Prostate gland (tissue), 2 donors: ENCODE results near the gene CTNNA3. TPM values are rescaled to one million over a fixed set of nuclear protein-coding genes. Genes with fewer than 3 reads are reported as not detected.
"Not testable (repeated sequence)": the region's sequence is repeated elsewhere in the genome, so short reads cannot be mapped to it uniquely, and the experiment has no call there.

Experiments used
- DNase-seq: peaks from one replicate; pipeline ENCODE4 v3.0.0-alpha.2; 2019; ENCODE audit warnings: low spot score
- H3K27ac ChIP-seq, 2 donors: fragments of 200-600 bp; sonication (generic); 2 replicates each; pipeline ENCODE4 v1.5.1; 2017 to 2019
- H3K27me3 ChIP-seq: fragments of 200-600 bp; sonication (generic); replicated peaks from 2 replicates; pipeline ENCODE4 v1.5.1; 2019; ENCODE audit not compliant: insufficient read depth
- H3K36me3 ChIP-seq, 2 donors: fragments of 200-600 bp; sonication (generic); 1 replicate in 1 of 2; 2 replicates in 1 of 2; pipeline versions ENCODE4 v1.5.1 to v1.8.1; 2017 to 2019
- H3K4me1 ChIP-seq: fragments of 200-600 bp; sonication (generic); replicated peaks from 2 replicates; pipeline ENCODE4 v1.5.1; 2019
- H3K4me3 ChIP-seq, 2 donors: fragments of 200-600 bp; sonication (generic); 2 replicates each; pipeline ENCODE4 v1.5.1; 2017 to 2019
- H3K9me3 ChIP-seq: fragments of 200-600 bp; sonication (generic); 2 replicates; pipeline ENCODE4 v1.5.1; 2017
- POLR2A ChIP-seq: fragments of 450-650 bp; IDR thresholded peaks from one replicate; pipeline ENCODE4 v1.6.1; 2016; ENCODE audit warnings: antibody characterized with exemption, mild to moderate bottlenecking
- POLR2AphosphoS5 ChIP-seq: sonication (generic); formaldehyde crosslinking; IDR thresholded peaks from one replicate; pipeline ENCODE4 v1.6.1; 2017; ENCODE audit warnings: antibody characterized with exemption
- WGBS: methylation state at CpG from one replicate; pipeline ENCODE4 v1.1.5; 2018; 5-methylcytosine and 5-hydroxymethylcytosine counted together
- intact Hi-C: fragments of 100-400 bp; cut with DNase I; formaldehyde crosslinking; loops from one replicate; pipeline ENCODE4 v1.14.2; 2022
- total RNA-seq, 2 donors: library from RNA; depleted of rRNA; stranded (reverse); fragments of >200 nt; gene quantifications; one replicate each; pipeline ENCODE4 v1.1.0, GENCODE V29; 2016
- TF ChIP-seq, protein P1 (sequence below), 4 experiments: fragments of 200-600 bp in 2 of 4; fragments of 450-650 bp in 2 of 4; sonication (generic) in 2 of 4; IDR thresholded peaks; 1 replicate in 3 of 4; 2 replicates in 1 of 4; pipeline ENCODE4 v1.5.1; 2016 to 2019; ENCODE audit warnings: antibody characterized with exemption in 4 of 4, mild to moderate bottlenecking in 2 of 4, moderate library complexity in 2 of 4

CTNNA3 gene
- total RNA-seq, 2 donors from 2014 or later, result 0.27 to 7.2 TPM

DNA sequence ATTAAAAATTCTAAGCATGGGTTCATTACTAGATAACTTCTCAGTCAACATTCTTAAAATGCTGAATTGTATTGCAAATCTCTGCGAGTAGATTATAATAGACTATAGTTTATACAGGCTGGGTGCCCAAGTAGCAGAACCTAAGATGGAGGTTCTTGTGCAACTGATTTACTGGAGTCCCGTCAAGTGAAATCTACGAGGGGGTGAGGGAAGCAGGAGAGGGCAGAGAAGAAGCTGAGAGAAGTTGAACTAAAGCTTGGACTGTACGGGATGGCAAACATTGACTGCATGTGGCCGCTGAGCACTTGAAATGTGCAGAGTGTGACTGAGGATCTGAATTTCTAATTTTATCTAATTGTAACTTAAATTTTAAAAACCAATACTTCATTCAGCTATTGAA is 124.5 kb downstream of the CTNNA3 start:
- no peaks in the 10 kb centered on the region for H3K4me1 ChIP-seq
- no peaks in the 10 kb centered on the region for H3K36me3 ChIP-seq
- H3K4me3 ChIP-seq, result no peak overlapping the region
- TF ChIP-seq POLR2A (no peak), POLR2AphosphoS5 (no peak)
- TF ChIP-seq, protein P1, sequence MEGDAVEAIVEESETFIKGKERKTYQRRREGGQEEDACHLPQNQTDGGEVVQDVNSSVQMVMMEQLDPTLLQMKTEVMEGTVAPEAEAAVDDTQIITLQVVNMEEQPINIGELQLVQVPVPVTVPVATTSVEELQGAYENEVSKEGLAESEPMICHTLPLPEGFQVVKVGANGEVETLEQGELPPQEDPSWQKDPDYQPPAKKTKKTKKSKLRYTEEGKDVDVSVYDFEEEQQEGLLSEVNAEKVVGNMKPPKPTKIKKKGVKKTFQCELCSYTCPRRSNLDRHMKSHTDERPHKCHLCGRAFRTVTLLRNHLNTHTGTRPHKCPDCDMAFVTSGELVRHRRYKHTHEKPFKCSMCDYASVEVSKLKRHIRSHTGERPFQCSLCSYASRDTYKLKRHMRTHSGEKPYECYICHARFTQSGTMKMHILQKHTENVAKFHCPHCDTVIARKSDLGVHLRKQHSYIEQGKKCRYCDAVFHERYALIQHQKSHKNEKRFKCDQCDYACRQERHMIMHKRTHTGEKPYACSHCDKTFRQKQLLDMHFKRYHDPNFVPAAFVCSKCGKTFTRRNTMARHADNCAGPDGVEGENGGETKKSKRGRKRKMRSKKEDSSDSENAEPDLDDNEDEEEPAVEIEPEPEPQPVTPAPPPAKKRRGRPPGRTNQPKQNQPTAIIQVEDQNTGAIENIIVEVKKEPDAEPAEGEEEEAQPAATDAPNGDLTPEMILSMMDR (IDR thresholded peaks at IDR 0.05), result no peak
- no peaks in the 10 kb centered on the region for H3K9me3 ChIP-seq
- intact Hi-C loops, result no loop called here
- DNase-seq, result no peak
- H3K27ac ChIP-seq, result no peak overlapping the region
- 77% methylated on average over 5 of the region's 5 CpGs for WGBS
- H3K27me3 ChIP-seq, result no peaks in the 10 kb centered on the region

DNA sequence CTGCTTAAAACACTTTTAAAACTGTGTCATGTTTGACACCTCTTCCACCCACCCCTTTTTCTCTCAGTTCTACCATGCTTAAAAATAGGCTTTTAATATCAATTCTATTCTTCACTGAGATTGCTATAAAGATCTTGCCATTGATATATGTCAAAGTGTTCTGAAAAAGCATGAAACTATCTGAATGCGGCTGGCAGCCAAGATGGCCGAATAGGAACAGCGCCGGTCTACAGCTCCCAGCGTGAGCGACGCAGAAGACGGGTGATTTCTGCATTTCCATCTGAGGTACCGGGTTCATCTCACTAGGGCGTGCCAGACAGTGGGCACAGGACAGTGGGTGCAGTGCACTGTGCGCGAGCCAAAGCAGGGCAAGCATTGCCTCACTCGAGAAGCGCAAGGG is 137.7 kb downstream of the CTNNA3 start:
- H3K27ac ChIP-seq, H3K9me3 ChIP-seq, H3K36me3 ChIP-seq, DNase-seq, intact Hi-C loops, H3K27me3 ChIP-seq, H3K4me1 ChIP-seq, H3K4me3 ChIP-seq: not testable (repeated sequence)
- WGBS, result 96% methylated on average over 14 of the region's 14 CpGs

DNA sequence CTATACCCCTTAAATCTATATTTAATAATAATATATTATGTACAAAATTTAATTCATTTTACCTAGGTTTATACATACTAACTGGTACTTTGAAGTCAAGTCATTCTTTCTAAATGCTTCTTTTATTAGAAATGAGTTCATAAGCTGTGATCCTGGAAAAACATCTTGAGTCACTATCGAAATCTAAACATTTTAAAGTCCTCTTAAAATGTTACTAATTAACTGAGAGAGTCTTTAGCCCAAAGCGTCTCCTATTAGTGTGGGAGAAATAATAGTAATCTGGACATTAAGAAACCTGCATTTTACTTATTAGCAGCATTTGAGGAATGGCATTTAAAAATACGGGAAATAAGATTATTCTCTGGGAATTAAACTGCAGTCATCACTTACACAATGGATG is 142.7 kb downstream of the CTNNA3 start:
- DNase-seq, result no peak
- H3K27ac ChIP-seq, result no peak overlapping the region
- H3K36me3 ChIP-seq, result no peaks in the 10 kb centered on the region
- H3K4me3 ChIP-seq, result no peak overlapping the region
- no peaks in the 10 kb centered on the region for H3K9me3 ChIP-seq
- WGBS, result 45% methylated on average over 3 of the region's 3 CpGs
- H3K27me3 ChIP-seq, result no peaks in the 10 kb centered on the region
- TF ChIP-seq, protein P1 (IDR thresholded peaks at IDR 0.05), result no peak
- no peak for TF ChIP-seq POLR2A
- TF ChIP-seq POLR2AphosphoS5, result no peak
- intact Hi-C loops, result no loop called here
- H3K4me1 ChIP-seq, result no peaks in the 10 kb centered on the region

DNA sequence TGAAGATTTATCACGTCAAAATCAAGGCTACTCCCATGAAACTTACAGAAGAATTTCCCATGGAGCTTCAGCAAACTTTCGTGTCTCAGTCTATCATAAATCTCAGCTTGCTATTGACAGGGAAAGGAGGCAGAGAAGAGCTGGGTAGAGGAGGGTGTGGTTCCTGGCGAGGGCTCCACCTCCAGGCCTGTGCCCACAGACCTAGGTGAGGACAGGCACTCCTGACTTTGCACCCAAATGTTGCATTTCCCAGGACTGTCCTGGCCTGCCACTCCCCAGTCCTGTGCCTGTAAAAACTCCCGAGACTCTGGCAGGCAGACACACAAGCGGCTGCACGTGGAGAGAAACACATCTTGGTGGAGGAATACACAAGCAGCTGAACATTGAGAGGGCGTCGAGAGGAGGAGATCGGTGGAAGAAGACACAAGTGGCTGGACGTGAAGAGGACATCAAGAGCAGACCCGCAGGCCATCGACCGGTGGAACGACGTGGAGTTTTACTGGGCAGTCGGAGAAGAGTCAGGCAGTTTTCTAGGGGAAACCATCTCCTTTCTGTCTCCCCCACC is 145.1 kb downstream of the CTNNA3 start:
- no peaks in the 10 kb centered on the region for H3K4me1 ChIP-seq
- no peak overlapping the region for H3K4me3 ChIP-seq
- 70% methylated on average over 16 of the region's 16 CpGs for WGBS
- H3K9me3 ChIP-seq, result no peaks in the 10 kb centered on the region
- H3K27ac ChIP-seq, result no peak overlapping the region
- TF ChIP-seq POLR2A, result no peak
- TF ChIP-seq POLR2AphosphoS5, result no peak
- TF ChIP-seq, protein P1 (IDR thresholded peaks at IDR 0.05), result no peak
- no peaks in the 10 kb centered on the region for H3K27me3 ChIP-seq
- H3K36me3 ChIP-seq, result no peaks in the 10 kb centered on the region
- DNase-seq, result no peak
- intact Hi-C loops, result no loop called here

DNA sequence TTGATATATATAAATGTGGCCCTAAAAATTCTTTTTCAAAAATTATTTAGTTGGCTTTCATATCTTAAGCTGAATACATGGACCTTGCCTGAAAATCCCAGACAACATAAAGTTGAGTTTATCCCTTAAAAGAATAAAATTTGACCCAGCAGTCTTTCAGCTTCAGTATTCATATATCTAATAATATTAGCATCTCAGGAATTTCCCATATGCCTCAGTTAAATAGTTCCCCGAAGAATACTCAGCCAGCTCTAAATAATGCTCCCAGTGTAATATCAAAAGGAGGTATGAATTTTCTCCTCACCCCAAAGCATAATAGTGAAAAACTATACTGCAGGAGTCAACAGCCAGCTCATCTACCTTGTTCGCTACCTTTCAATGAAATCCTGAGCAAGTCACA is 145.9 kb downstream of the CTNNA3 start:
- intact Hi-C loops, result no loop called here
- no peak for DNase-seq
- no peak for TF ChIP-seq POLR2A
- TF ChIP-seq, protein P1 (IDR thresholded peaks at IDR 0.05), result no peak
- TF ChIP-seq POLR2AphosphoS5, result no peak
- H3K27ac ChIP-seq, result no peak overlapping the region
- no peaks in the 10 kb centered on the region for H3K27me3 ChIP-seq
- no peaks in the 10 kb centered on the region for H3K4me1 ChIP-seq
- H3K36me3 ChIP-seq, result no peaks in the 10 kb centered on the region
- WGBS, result 73% methylated on average over 2 of the region's 2 CpGs
- H3K9me3 ChIP-seq, result no peaks in the 10 kb centered on the region
- H3K4me3 ChIP-seq, result no peak overlapping the region
